ENCODE results near the gene CAND2. TPM values are rescaled to one million over a fixed set of nuclear protein-coding genes. Genes with fewer than 3 reads are reported as not detected.
"Not testable (repeated sequence)": the region's sequence is repeated elsewhere in the genome, so short reads cannot be mapped to it uniquely, and the experiment has no call there.

CAND2 gene
- total and polyA plus RNA-seq, 2 donors (not counting 1 experiment from before 2014, with no cell fraction given) = 2.5 to 16.7 TPM

DNA sequence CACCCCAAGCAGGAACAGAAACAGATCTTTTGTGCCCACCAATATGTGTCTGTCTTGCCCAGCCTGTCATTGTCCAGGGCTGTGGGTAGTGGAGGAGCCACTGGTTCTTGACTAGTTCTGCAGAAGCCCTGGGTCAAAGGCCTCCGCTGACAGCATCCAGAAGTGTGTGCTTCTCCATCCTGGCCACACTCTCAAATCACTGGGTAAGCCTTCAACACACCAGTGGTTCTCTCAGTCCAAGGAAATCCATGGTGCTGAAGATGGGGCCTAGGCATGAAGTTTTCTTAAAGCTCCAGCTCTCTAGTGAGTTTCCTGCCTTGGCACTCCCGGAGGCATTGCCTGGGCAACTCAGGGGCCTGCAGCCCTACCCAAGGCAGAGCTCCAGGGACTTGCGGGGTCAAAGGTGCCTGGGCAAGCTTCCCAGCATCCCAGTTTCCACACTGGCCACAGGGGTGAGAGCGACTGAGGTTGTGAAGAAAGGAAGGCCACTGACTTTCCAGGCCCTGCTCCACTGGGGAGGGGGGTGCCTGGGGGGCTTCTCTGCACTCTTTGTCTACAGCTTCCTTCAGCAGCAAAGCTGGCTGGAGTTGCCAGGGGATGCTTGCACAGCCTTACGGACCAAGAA, 82.8 kb downstream of the CAND2 start:
- H3K4me3 ChIP-seq (replicated peaks in 1 of 4; ENCODE audit: control extremely low read depth in 1 of 4, insufficient read depth in 1 of 4, low read depth in 3 of 4, low read length in 4 of 4) = no peak overlapping the region
- no peak for DNase-seq (ENCODE audit: low read depth in 2 of 2)
- H3K36me3 ChIP-seq (ENCODE audit: control insufficient read depth, insufficient read depth, low read length) = no peaks in the 10 kb centered on the region
- no peak overlapping the region for H3K4me2 ChIP-seq (ENCODE audit: extremely low read depth, insufficient read depth, low read length)
- H4K20me1 ChIP-seq (ENCODE audit: control insufficient read depth, extremely low read depth, insufficient read depth, low read length) = no peaks in the 10 kb centered on the region
- no peak overlapping the region for H3K9ac ChIP-seq (ENCODE audit: insufficient read depth, low read length)
- H3K4me1 ChIP-seq (ENCODE audit: control insufficient read depth, extremely low read depth, insufficient read depth, low read length) = no peaks in the 10 kb centered on the region
- TF ChIP-seq, protein P1, sequence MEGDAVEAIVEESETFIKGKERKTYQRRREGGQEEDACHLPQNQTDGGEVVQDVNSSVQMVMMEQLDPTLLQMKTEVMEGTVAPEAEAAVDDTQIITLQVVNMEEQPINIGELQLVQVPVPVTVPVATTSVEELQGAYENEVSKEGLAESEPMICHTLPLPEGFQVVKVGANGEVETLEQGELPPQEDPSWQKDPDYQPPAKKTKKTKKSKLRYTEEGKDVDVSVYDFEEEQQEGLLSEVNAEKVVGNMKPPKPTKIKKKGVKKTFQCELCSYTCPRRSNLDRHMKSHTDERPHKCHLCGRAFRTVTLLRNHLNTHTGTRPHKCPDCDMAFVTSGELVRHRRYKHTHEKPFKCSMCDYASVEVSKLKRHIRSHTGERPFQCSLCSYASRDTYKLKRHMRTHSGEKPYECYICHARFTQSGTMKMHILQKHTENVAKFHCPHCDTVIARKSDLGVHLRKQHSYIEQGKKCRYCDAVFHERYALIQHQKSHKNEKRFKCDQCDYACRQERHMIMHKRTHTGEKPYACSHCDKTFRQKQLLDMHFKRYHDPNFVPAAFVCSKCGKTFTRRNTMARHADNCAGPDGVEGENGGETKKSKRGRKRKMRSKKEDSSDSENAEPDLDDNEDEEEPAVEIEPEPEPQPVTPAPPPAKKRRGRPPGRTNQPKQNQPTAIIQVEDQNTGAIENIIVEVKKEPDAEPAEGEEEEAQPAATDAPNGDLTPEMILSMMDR (conservative IDR thresholded peaks at IDR 0.05 in 1 of 2, IDR thresholded peaks at IDR 0.05 in 1 of 2; ENCODE audit: low read depth in 1 of 2, low read length in 2 of 2) = no peak
- no peak for TF ChIP-seq EZH2 (IDR thresholded peaks at IDR 0.05; ENCODE audit: low read length, missing control alignments)
- no peaks in the 10 kb centered on the region for H3K9me3 ChIP-seq (ENCODE audit: control insufficient read depth, insufficient read depth, low read depth, low read length)
- no peaks in the 10 kb centered on the region for H3K79me2 ChIP-seq (ENCODE audit: control insufficient read depth, insufficient read depth, low read length)
- no peak overlapping the region for H3K27ac ChIP-seq (ENCODE audit: insufficient read depth, low read length)
- no peak overlapping the region for H2AFZ ChIP-seq (ENCODE audit: low read length)
- H3K27me3 ChIP-seq (ENCODE audit: control insufficient read depth, insufficient read depth, low read length) = peaks cover 7% of the 10 kb centered on the region

DNA sequence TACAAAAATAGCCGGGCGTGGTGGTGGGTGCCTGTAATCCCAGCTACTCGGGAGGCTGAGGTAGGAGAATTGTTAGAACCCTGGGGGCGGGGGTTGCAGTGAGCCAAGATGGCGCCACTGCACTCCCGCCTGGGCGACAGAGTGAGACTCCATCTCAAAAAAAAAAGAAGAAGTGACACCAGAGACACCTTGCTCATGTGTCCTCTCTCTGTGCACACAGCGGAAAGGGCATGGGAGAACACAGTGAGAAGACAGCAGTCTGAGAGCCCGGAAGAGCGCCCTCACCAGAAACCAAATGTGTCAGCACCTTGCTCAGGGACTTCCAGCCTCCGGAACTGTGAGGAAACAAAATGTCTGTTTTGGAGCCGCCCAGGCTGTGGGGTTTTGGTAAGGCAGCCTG, 85.4 kb downstream of the CAND2 start:
- H3K9ac ChIP-seq (ENCODE audit: insufficient read depth, low read length); DNase-seq (ENCODE audit: low read depth in 2 of 2); H3K36me3 ChIP-seq (ENCODE audit: control insufficient read depth, insufficient read depth, low read length); H3K27ac ChIP-seq (ENCODE audit: insufficient read depth, low read length); H2AFZ ChIP-seq (ENCODE audit: low read length); H3K4me3 ChIP-seq (replicated peaks in 1 of 4; ENCODE audit: control extremely low read depth in 1 of 4, insufficient read depth in 1 of 4, low read depth in 3 of 4, low read length in 4 of 4); H3K79me2 ChIP-seq (ENCODE audit: control insufficient read depth, insufficient read depth, low read length); H3K27me3 ChIP-seq (ENCODE audit: control insufficient read depth, insufficient read depth, low read length); H4K20me1 ChIP-seq (ENCODE audit: control insufficient read depth, extremely low read depth, insufficient read depth, low read length); H3K9me3 ChIP-seq (ENCODE audit: control insufficient read depth, insufficient read depth, low read depth, low read length); H3K4me1 ChIP-seq (ENCODE audit: control insufficient read depth, extremely low read depth, insufficient read depth, low read length); H3K4me2 ChIP-seq (ENCODE audit: extremely low read depth, insufficient read depth, low read length): not testable (repeated sequence)

GRCh38 chr3:12882336-12883310, 86.1 kb downstream of the CAND2 start:
- H3K36me3 ChIP-seq (ENCODE audit: control insufficient read depth, insufficient read depth, low read length) = no peaks in the 10 kb centered on the region
- H2AFZ ChIP-seq (ENCODE audit: low read length) = no peak overlapping the region
- no peak for TF ChIP-seq EZH2 (IDR thresholded peaks at IDR 0.05; ENCODE audit: low read length, missing control alignments)
- TF ChIP-seq, protein P1 (conservative IDR thresholded peaks at IDR 0.05 in 1 of 2, IDR thresholded peaks at IDR 0.05 in 1 of 2; ENCODE audit: low read depth in 1 of 2, low read length in 2 of 2) = no peak
- peaks cover 3% of the 10 kb centered on the region for H3K27me3 ChIP-seq (ENCODE audit: control insufficient read depth, insufficient read depth, low read length)
- H3K9ac ChIP-seq (ENCODE audit: insufficient read depth, low read length) = no peak overlapping the region
- no peak overlapping the region for H3K4me3 ChIP-seq (replicated peaks in 1 of 4; ENCODE audit: control extremely low read depth in 1 of 4, insufficient read depth in 1 of 4, low read depth in 3 of 4, low read length in 4 of 4)
- H3K79me2 ChIP-seq (ENCODE audit: control insufficient read depth, insufficient read depth, low read length) = no peaks in the 10 kb centered on the region
- no peak for DNase-seq (ENCODE audit: low read depth in 2 of 2)
- H3K4me2 ChIP-seq (ENCODE audit: extremely low read depth, insufficient read depth, low read length) = no peak overlapping the region
- H4K20me1 ChIP-seq (ENCODE audit: control insufficient read depth, extremely low read depth, insufficient read depth, low read length) = no peaks in the 10 kb centered on the region
- no peak overlapping the region for H3K27ac ChIP-seq (ENCODE audit: insufficient read depth, low read length)
- no peaks in the 10 kb centered on the region for H3K9me3 ChIP-seq (ENCODE audit: control insufficient read depth, insufficient read depth, low read depth, low read length)
- no peaks in the 10 kb centered on the region for H3K4me1 ChIP-seq (ENCODE audit: control insufficient read depth, extremely low read depth, insufficient read depth, low read length)

All from fibroblast of lung (primary cell).